HG03103 (cell line): Measurements from ENCODE around the gene SUFU.
"Not testable (repeated sequence)": the region's sequence is repeated elsewhere in the genome, so short reads cannot be mapped to it uniquely, and the experiment has no call there.

Experiments used
- ATAC-seq: cut with Tn5 transposase; IDR thresholded peaks from one replicate; pipeline ENCODE4 v1.9.1; 2021; ENCODE audit warnings: low read depth; ENCODE audit not compliant: unreplicated experiment

The SUFU gene

GRCh38 chr10:102479651-102480050 is 24.1 kb upstream of the SUFU start:
- no peak for ATAC-seq

DNA sequence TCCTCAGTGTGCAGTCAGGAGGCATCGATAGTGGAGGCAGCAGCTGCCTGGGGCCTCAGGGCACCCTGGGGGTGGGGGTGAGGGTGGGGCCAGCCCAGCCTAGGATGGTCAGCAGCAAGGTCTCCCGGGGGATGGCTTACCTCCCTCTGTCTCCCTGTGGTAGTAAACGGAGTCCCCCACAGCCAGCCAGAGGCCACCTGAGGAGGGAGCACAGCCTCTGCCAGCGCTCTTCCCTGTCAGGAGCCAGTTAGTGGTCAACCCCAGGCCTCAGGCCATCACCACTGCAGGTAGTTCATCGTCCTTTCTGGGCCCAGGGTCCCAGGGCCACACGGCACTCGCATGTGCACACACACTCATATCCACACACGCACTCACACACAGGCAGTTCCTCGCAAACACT is 23.4 kb upstream of the SUFU start:
- no peak for ATAC-seq

DNA sequence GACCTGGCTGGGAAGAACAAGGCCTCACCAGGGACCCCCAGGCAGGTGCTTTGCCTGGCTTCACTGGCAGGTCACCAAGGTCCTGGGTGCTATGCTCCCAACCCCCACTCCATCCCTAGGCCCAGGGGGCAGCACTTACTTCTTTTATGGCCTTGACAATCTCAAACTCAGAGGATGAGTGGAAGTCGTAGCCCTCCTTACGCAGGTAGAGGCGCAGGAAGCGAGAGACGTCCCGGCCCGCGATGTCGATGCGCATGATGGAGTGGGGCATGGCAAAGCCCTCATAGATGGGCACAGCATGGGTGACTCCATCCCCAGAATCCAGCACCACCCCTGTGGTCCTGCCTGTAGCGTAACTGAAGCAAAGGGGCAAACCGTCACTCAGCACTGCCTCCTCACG is 19.8 kb upstream of the SUFU start:
- no peak for ATAC-seq

DNA sequence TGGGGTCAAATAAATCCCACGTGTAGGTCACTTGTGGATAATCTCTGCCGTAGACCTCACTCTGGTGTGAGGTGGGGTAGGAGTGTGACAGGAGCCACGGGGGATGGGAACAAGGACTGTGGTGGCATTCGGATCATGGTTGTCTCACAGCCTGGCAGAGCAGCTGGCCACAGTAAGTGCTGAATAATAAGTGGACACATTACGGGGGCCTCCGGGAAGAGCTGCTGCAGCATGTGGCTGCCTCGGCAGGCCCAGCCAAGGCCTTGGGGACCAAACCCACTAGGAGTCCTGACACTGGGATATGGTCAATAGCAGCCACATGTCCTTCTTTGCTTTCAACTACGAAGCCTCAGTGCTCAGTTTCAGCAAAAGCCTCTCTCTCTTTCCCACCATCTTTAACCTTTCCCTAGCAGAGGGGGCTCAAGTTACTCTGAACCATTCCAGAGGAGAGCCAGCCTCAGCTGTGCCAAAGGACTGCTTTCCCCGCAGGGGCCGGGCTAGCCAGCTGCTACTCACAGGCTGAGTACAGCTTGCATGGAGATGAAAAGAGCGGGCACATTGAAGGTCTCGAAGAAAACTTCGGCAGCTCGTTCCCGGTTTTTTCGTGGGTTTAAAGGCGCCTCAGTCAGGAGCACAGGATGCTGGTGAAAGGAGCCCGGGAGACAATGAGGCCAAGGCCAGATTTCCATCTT is 18.5 kb upstream of the SUFU start:
- ATAC-seq, result no peak

- ATAC-seq, result no peak
Measured at GRCh38 chr10:102491136-102491535, 12.6 kb upstream of the SUFU start.

DNA sequence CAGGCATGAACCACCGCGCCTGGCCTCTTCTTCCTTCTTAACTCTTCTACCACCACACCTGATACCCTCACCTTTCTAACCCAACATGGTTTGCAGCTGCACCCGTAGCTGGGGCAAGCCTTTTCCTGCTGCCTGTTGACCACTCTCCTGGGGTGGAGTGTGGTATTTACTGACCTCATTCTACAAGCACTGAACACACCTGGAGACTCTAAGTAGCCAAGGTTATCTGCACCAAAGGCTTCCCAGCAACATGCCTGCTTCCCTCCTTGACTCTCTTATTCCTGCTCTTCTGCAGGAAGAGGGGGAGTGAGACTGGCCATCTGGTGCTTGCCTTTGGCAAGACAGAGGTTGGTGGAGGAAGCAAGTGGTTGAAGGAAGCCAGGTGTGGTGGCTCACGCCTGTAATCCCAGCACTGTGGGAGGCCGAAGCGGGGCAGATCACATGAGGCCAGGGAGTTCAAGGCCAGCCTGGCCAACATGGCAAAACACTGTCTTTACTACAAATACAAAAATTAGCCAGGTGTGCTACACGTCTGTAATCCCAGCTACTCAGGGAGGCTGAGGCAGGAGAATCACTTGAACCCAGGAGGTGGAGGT is 11.3 kb upstream of the SUFU start:
- no peak for ATAC-seq

DNA sequence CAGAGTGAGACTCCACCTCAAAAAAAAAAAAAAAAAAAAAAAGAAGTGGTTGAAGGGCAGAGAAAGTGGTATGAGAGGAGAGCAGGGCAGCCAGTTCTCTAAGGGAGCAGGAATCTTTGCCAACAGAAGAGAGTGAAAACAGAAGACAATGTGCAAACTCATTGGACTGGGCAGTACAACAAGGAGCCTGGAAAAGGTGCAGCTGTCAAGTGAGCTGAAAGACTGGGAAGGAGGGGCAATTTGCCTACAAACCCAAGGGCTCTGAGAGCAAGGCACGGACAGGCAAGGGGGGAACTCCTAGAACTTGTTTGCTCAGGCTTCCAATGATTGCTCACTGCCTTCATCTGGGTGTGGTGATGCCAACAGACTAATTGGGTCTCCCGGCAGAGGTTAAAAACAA is 10.8 kb upstream of the SUFU start:
- ATAC-seq, result no peak

DNA sequence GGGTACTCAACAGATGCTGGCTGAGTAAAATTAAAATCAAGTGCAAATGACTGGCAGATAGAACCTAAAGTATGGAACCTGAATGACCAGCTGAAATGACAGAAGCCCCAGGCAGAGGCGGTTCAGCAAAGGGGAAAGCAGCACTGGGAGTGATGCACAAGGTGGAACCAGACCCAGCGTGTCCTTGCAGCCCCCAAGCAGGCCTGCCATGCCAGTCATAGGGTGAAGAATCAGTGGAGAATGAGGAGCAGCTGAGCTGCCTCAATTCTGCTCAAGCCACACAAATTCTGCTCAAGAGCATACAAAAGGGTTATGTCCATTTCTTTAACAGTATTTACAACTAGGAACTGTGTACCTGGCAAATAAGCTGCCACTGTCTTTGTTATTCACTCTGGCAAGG is 10.0 kb upstream of the SUFU start:
- ATAC-seq, result no peak

DNA sequence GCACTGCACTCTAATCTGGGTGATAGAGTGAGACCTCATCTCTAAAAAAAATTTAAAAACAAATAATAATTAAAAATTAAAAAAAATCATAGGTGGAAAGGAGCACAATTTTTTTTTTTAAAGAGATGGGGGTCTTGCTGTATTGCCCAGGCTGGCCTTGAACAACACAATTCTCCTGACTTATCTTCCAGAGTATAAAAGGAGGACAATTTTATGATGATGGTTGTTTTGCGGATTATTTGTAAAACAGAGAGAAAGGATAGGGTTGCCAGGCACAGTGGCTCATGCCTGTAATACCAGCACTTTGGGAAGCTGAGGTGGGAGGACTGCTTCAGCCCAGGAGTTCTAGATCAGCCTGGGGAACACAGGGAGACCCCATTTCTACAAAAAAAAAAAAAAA is 6.2 kb upstream of the SUFU start:
- ATAC-seq, result no peak

DNA sequence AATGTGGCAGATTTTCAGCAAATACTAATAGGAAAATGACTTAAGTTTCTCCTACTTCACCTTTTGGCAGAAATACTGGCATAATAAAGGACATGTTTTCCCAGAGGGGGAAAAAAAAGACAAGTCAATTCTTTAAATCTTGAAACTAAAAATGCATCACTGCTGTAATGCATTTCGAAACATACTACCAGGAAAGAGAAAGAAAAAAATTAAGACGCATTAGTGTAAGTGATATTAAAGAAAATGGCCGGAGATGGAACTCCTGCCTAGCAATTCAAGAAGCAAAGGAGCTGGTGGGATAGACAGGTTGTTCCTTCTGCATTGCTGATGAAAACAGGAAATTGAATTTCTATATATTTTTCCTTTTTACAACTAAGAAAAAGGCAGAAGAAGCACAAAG is 4.4 kb upstream of the SUFU start:
- ATAC-seq, result no peak

DNA sequence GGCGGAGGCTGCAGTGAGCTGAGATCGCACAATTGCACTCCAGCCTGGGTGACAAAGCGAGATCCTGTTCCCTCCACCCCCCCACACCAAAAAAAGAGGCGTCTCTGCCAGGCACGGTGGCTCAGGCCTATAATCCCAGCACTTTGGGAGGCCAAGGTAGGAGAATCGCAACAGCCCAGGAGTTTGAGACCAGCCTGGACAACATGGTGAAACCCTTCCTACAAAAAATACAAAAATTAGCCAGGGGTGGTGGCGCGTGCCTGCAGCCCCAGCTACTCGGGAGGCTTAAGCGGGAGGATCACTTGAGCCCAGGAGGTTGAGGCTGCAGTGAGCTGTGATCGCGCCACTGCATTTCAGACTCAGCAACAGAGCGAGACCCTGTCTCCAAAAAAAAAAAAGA is 3.1 kb upstream of the SUFU start:
- not testable (repeated sequence) for ATAC-seq

DNA sequence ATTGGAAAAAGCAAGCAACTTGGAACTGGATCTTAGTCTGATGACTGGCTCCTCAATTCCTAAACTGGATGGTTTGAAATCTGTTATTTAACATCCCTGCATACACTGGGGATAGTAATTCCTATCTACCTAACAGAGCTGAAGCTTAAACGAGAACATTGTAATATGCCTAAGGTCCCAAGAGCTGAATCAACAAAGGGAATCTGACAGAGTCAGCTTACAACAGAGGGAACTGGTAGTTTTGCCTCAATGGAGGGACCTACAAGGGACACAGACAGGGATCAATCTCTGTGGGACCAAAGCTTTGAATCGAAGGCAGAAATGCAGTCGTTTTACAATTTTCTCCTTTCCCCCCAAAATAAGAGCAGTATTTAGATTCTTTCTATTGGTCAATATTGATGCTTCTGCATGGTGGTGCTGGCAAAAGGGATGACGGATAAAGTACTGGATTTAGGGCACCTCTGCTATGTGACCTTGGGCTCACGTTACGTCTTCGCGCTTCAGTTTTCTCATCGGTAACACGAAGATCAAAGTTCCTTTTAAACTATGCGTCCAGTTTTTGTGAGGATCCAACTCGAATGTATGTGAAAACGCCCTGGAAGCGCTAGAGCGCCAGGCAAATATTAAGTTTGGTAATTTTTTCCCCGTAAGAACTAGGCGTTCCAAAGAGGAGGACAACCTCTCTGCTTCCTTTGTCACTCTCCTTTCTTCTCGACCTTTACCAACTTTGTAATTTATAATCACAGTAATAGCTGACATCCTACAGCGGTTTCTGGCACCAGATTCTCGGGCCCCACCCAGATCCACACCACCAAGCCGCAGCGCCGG is 2.4 kb upstream of the SUFU start:
- ATAC-seq, result no peak

DNA sequence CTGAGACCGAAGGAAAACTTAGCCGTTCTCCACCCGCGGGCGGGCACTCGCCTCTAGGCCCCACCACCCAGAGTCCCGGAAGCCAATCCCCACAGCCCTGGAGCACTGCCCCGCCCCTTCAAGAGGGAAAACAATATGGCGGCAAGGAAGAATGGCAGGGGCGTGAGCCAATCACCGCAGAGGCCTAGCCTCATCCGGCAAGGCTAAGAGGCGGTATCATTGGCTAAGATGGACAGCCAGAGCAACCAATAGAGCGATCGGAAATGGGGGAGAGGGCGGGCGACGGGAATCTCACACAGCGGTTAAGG is 1.8 kb upstream of the SUFU start:
- peak; percentile 59 for ATAC-seq

DNA sequence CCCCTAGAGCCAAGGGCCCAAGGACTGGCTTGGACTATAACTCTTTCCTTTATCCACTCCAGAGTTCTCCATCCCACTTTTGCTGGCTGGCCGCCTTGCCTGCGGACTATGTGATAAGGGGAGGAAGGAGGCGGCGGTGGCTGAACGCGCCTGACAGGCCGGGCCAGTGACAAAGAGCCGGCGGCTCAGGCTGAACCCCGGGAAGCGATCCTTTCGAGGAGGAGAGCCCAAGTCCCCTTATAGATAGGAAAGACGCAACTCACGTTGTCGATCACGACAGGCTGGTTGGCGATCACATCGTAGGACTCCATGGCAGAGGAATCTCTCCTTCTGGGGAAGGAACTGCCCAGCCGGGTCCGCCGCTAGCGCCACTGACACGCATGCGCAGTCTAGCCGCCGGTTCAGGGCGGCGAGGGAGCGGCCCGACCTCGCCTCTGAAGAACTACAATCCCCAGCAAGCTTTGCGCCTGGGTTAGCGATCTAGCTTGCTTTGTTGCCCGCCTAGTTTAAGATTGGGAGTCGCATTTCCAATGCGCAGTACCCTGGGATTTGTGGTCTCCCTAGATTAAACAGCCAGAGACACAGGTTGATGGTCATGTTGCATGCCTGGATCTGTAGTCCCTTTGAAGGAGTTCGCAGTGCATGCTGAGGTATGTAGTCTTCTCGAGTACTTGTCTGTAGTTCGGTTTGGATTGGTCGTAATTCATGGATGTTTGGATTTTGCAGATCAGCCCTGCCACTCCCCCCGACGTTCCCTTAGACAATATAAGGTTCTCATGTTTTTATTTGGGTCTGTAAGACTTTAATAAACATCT is 1.2 kb upstream of the SUFU start, which contains the start of gene ACTR1A:
ACTR1A (minus strand) TSS at position 376 of the 815 bp plus-strand sequence; CDS start at position 311, 65 bp downstream.
- peak; percentile 43 for ATAC-seq

- ATAC-seq, result no peak
Measured at GRCh38 chr10:102504179-102504975, 605 bp downstream of the SUFU start.

DNA sequence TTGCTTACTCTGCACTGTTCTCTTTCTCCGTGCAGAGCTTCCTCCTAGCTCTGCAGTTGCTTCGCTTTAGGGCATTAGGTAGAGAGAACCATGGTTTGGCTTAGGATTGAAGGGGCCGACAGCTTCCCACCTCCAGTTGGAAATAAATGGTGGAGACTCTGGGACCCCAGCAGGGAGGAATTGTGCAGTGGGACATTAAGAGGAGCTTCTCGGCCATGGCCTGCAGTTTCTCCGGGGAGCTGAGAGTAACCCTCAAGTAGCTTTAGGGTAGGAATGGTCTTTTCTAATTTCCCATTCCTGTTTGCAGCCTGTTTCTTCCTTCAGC is 1.2 kb downstream of the SUFU start:
- no peak for ATAC-seq

GRCh38 chr10:102505462-102506115 is 1.8 kb downstream of the SUFU start:
- no peak for ATAC-seq

- ATAC-seq, result no peak
Measured at GRCh38 chr10:102507521-102507920, 3.7 kb downstream of the SUFU start.

GRCh38 chr10:102508506-102508905 is 4.7 kb downstream of the SUFU start:
- ATAC-seq, result no peak

DNA sequence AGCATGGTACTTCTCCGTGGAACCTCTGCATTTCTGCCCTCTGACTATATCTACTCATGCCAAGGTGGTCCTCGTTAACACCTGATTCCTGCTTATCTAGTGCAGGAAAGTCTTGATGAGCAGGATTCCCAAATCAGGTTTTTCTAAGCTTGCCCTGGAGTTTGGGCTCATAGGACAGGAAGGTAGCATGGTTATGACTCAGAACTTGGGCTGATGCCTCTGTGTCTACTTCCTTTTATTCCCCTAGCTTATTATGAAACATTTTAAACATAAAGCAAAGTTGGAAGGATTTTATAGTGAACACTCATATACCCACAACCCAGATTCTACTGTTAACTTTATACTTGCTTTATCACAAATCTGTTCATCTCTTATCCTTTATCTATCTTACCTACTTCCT is 5.6 kb downstream of the SUFU start:
- no peak for ATAC-seq
